GM23338 (cell line): ENCODE measurements around the gene TCP11X2. TPM values are rescaled to one million over a fixed set of nuclear protein-coding genes. Genes with fewer than 3 reads are reported as not detected.
"Not testable (repeated sequence)": the region's sequence is repeated elsewhere in the genome, so short reads cannot be mapped to it uniquely, and the experiment has no call there.

Source experiments
- ATAC-seq: fragments of 200-7000 bp; cut with Tn5 transposase; 3 replicates; pipeline ENCODE4 v1.9.1; 2020
- DNase-seq: peaks from one replicate; pipeline ENCODE4 v3.0.0-alpha.2; 2015; ENCODE audit warnings: low spot score
- H2AFZ ChIP-seq: fragments of 200-600 bp; sonication (generic); 2 replicates; pipeline ENCODE4 v1.8.0; 2016; ENCODE audit warnings: antibody characterized with exemption, mild to moderate bottlenecking, moderate library complexity
- H3F3A ChIP-seq: fragments of 200-600 bp; sonication (generic); replicated peaks from 2 replicates; pipeline ENCODE4 v1.8.0; 2017; ENCODE audit warnings: antibody characterized with exemption, mixed run types, low read depth
- H3K27ac ChIP-seq: fragments of 200-600 bp; sonication (generic); 2 replicates; pipeline ENCODE4 v1.6.1; 2016; ENCODE audit warnings: low read depth
- H3K27me3 ChIP-seq: fragments of 200-600 bp; sonication (generic); 2 replicates; pipeline ENCODE4 v1.8.0; 2016; ENCODE audit warnings: mild to moderate bottlenecking, mixed run types, moderate library complexity; ENCODE audit not compliant: insufficient read depth
- H3K36me3 ChIP-seq: fragments of 200-600 bp; sonication (generic); 2 replicates; pipeline ENCODE4 v1.8.0; 2016; ENCODE audit warnings: mild to moderate bottlenecking; ENCODE audit not compliant: insufficient read depth
- H3K4me1 ChIP-seq: fragments of 200-600 bp; sonication (generic); 2 replicates; pipeline ENCODE4 v1.8.0; 2016; ENCODE audit warnings: mild to moderate bottlenecking, moderate library complexity; ENCODE audit not compliant: insufficient read depth
- H3K4me2 ChIP-seq: fragments of 200-600 bp; sonication (generic); 2 replicates; pipeline ENCODE4 v1.7.1; 2017; ENCODE audit warnings: mixed run types
- H3K4me3 ChIP-seq: fragments of 200-600 bp; sonication (generic); 2 replicates; pipeline ENCODE4 v1.6.1; 2016; ENCODE audit warnings: mixed run types
- H3K79me2 ChIP-seq: fragments of 200-600 bp; sonication (generic); replicated peaks from 2 replicates; pipeline ENCODE4 v1.8.0; 2017; ENCODE audit warnings: mild to moderate bottlenecking; ENCODE audit not compliant: insufficient read depth
- H3K9me2 ChIP-seq: fragments of 200-600 bp; sonication (generic); 2 replicates; pipeline ENCODE4 v1.8.0; 2017; ENCODE audit not compliant: insufficient read depth
- H4K20me1 ChIP-seq: fragments of 200-600 bp; sonication (generic); replicated peaks from 2 replicates; pipeline ENCODE4 v1.8.0; 2017; ENCODE audit warnings: mild to moderate bottlenecking; ENCODE audit not compliant: insufficient read depth
- H3K27ac Mint-ChIP-seq: 2 replicates; pipeline ENCODE4 v1.8.0; 2020; ENCODE audit warnings: inconsistent platforms, mild to moderate bottlenecking, moderate library complexity, mixed read lengths
- H3K27me3 Mint-ChIP-seq: 3 replicates; pipeline ENCODE4 v1.8.0; 2022; ENCODE audit warnings: low read depth, mild to moderate bottlenecking, moderate library complexity, mixed read lengths, inconsistent platforms; ENCODE audit not compliant: insufficient read depth, poor library complexity
- H3K36me3 Mint-ChIP-seq: 3 replicates; pipeline ENCODE4 v1.8.0; 2021; ENCODE audit warnings: low read depth, mild to moderate bottlenecking, inconsistent platforms, moderate library complexity, mixed read lengths
- H3K4me1 Mint-ChIP-seq: 3 replicates; pipeline ENCODE4 v1.8.0; 2020; ENCODE audit warnings: mild to moderate bottlenecking, inconsistent platforms, mixed read lengths
- H3K4me3 Mint-ChIP-seq: 3 replicates; pipeline ENCODE4 v1.8.0; 2021; ENCODE audit warnings: moderate library complexity, mild to moderate bottlenecking, inconsistent platforms, mixed read lengths
- H3K9me3 Mint-ChIP-seq: 3 replicates; pipeline ENCODE4 v1.8.0; 2020; ENCODE audit warnings: moderate library complexity, mild to moderate bottlenecking, inconsistent platforms, mixed read lengths
- CREB1 ChIP-seq: fragments of 250-450 bp; sonication (Bioruptor Pico); IDR thresholded peaks from 2 replicates; pipeline ENCODE4 v1.5.0; 2020; ENCODE audit warnings: low read depth, mild to moderate bottlenecking, moderate library complexity
- EZH2 ChIP-seq: fragments of 200-600 bp; sonication (generic); IDR thresholded peaks from one replicate; pipeline ENCODE4 v1.8.0; 2017; ENCODE audit warnings: antibody characterized with exemption, mild to moderate bottlenecking, low read depth; ENCODE audit not compliant: unreplicated experiment
- EZH2phosphoT487 ChIP-seq: fragments of 200-600 bp; sonication (generic); IDR thresholded peaks from one replicate; pipeline ENCODE4 v1.8.1; 2018; ENCODE audit warnings: antibody characterized with exemption; ENCODE audit not compliant: unreplicated experiment
- JUNB ChIP-seq: IDR thresholded peaks from one replicate; pipeline ENCODE4 v1.6.1; 2016; ENCODE audit warnings: antibody characterized with exemption; ENCODE audit not compliant: unreplicated experiment
- POLR2AphosphoS5 ChIP-seq: IDR thresholded peaks from 2 replicates; pipeline ENCODE4 v1.6.1; 2016; ENCODE audit warnings: antibody characterized with exemption, low read depth
- STAT1 ChIP-seq: IDR thresholded peaks from one replicate; pipeline ENCODE4 v1.6.1; 2016; ENCODE audit warnings: antibody characterized with exemption; ENCODE audit not compliant: unreplicated experiment
- ZNF114 ChIP-seq: fragments of 250-450 bp; sonication (Bioruptor Pico); IDR thresholded peaks from 2 replicates; pipeline ENCODE4 v1.5.0; 2020; ENCODE audit warnings: mild to moderate bottlenecking, moderate library complexity
- ZNF331 ChIP-seq: fragments of 250-450 bp; sonication (Bioruptor Pico); IDR thresholded peaks from 2 replicates; pipeline ENCODE4 v1.5.0; 2020; ENCODE audit warnings: low read depth, mild to moderate bottlenecking, moderate library complexity
- polyA plus RNA-seq: library from polyadenylated mRNA; unstranded; fragments of >200 nt; fragmentation: Nextera tagmentation; extraction: Ambion mirVana; gene quantifications from 2 replicates; pipeline ENCODE4 v1.2.1, GENCODE V29; 2016
- total RNA-seq: library from RNA; depleted of rRNA; stranded (reverse); fragments of >200 nt; shearing (Covaris generic); gene quantifications from 2 replicates; pipeline ENCODE4 v1.2.3, GENCODE V29; 2014
- TF ChIP-seq, protein P1 (sequence below), 2 experiments: fragments of 200-600 bp in 1 of 2; sonication (generic) in 1 of 2; conservative IDR thresholded peaks; 2 replicates each; pipeline versions ENCODE4 v1.5.1 to v1.6.1; 2016 to 2017; ENCODE audit warnings: antibody characterized with exemption in 2 of 2, low read depth in 2 of 2, mild to moderate bottlenecking in 2 of 2, moderate library complexity in 1 of 2
- TF ChIP-seq, protein P2 (sequence below): fragments of 250-450 bp; sonication (Bioruptor Pico); IDR thresholded peaks from 2 replicates; pipeline ENCODE4 v1.5.0; 2020; ENCODE audit warnings: mild to moderate bottlenecking, moderate library complexity
- TF ChIP-seq, protein P3 (sequence below): IDR thresholded peaks from 2 replicates; pipeline ENCODE4 v1.6.1; 2016; ENCODE audit warnings: antibody characterized with exemption

Gene TCP11X2
- total and polyA plus RNA-seq, 2 experiments from 2014 or later, result 0.81 to 1.6 TPM

GRCh38 chrX:102491766-102492165 lies 20.2 kb upstream of the TCP11X2 start:
- Histone ChIP-seq H2AFZ (no peak overlapping the region), H3K4me1 (no peaks in the 10 kb centered on the region), H3K27me3 (no peaks in the 10 kb centered on the region), H3K9me2 (no peaks in the 10 kb centered on the region), H3K4me2 (no peak overlapping the region), H3K4me3 (no peak overlapping the region), H3K79me2 (no peaks in the 10 kb centered on the region), H4K20me1 (no peaks in the 10 kb centered on the region), H3F3A (no peaks in the 10 kb centered on the region), H3K36me3 (no peaks in the 10 kb centered on the region), H3K27ac (no peak overlapping the region)
- Mint-ChIP-seq H3K27ac (no peak overlapping the region), H3K4me3 (no peak overlapping the region), H3K27me3 (no peaks in the 10 kb centered on the region), H3K9me3 (no peaks in the 10 kb centered on the region), H3K4me1 (no peaks in the 10 kb centered on the region), H3K36me3 (no peaks in the 10 kb centered on the region)
- DNase-seq, result no peak
- no peak for TF ChIP-seq ZNF331 (CRISPR knock-in tag)
- TF ChIP-seq EZH2phosphoT487, result no peak
- no peak for TF ChIP-seq EZH2
- TF ChIP-seq JUNB, result no peak
- no peak for TF ChIP-seq ZNF114 (CRISPR knock-in tag)
- TF ChIP-seq CREB1 (CRISPR knock-in tag), result no peak
- TF ChIP-seq, protein P1, sequence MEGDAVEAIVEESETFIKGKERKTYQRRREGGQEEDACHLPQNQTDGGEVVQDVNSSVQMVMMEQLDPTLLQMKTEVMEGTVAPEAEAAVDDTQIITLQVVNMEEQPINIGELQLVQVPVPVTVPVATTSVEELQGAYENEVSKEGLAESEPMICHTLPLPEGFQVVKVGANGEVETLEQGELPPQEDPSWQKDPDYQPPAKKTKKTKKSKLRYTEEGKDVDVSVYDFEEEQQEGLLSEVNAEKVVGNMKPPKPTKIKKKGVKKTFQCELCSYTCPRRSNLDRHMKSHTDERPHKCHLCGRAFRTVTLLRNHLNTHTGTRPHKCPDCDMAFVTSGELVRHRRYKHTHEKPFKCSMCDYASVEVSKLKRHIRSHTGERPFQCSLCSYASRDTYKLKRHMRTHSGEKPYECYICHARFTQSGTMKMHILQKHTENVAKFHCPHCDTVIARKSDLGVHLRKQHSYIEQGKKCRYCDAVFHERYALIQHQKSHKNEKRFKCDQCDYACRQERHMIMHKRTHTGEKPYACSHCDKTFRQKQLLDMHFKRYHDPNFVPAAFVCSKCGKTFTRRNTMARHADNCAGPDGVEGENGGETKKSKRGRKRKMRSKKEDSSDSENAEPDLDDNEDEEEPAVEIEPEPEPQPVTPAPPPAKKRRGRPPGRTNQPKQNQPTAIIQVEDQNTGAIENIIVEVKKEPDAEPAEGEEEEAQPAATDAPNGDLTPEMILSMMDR (conservative IDR thresholded peaks at IDR 0.05; ENCODE audit: low read depth in 2 of 2), result no peak
- TF ChIP-seq, protein P2, sequence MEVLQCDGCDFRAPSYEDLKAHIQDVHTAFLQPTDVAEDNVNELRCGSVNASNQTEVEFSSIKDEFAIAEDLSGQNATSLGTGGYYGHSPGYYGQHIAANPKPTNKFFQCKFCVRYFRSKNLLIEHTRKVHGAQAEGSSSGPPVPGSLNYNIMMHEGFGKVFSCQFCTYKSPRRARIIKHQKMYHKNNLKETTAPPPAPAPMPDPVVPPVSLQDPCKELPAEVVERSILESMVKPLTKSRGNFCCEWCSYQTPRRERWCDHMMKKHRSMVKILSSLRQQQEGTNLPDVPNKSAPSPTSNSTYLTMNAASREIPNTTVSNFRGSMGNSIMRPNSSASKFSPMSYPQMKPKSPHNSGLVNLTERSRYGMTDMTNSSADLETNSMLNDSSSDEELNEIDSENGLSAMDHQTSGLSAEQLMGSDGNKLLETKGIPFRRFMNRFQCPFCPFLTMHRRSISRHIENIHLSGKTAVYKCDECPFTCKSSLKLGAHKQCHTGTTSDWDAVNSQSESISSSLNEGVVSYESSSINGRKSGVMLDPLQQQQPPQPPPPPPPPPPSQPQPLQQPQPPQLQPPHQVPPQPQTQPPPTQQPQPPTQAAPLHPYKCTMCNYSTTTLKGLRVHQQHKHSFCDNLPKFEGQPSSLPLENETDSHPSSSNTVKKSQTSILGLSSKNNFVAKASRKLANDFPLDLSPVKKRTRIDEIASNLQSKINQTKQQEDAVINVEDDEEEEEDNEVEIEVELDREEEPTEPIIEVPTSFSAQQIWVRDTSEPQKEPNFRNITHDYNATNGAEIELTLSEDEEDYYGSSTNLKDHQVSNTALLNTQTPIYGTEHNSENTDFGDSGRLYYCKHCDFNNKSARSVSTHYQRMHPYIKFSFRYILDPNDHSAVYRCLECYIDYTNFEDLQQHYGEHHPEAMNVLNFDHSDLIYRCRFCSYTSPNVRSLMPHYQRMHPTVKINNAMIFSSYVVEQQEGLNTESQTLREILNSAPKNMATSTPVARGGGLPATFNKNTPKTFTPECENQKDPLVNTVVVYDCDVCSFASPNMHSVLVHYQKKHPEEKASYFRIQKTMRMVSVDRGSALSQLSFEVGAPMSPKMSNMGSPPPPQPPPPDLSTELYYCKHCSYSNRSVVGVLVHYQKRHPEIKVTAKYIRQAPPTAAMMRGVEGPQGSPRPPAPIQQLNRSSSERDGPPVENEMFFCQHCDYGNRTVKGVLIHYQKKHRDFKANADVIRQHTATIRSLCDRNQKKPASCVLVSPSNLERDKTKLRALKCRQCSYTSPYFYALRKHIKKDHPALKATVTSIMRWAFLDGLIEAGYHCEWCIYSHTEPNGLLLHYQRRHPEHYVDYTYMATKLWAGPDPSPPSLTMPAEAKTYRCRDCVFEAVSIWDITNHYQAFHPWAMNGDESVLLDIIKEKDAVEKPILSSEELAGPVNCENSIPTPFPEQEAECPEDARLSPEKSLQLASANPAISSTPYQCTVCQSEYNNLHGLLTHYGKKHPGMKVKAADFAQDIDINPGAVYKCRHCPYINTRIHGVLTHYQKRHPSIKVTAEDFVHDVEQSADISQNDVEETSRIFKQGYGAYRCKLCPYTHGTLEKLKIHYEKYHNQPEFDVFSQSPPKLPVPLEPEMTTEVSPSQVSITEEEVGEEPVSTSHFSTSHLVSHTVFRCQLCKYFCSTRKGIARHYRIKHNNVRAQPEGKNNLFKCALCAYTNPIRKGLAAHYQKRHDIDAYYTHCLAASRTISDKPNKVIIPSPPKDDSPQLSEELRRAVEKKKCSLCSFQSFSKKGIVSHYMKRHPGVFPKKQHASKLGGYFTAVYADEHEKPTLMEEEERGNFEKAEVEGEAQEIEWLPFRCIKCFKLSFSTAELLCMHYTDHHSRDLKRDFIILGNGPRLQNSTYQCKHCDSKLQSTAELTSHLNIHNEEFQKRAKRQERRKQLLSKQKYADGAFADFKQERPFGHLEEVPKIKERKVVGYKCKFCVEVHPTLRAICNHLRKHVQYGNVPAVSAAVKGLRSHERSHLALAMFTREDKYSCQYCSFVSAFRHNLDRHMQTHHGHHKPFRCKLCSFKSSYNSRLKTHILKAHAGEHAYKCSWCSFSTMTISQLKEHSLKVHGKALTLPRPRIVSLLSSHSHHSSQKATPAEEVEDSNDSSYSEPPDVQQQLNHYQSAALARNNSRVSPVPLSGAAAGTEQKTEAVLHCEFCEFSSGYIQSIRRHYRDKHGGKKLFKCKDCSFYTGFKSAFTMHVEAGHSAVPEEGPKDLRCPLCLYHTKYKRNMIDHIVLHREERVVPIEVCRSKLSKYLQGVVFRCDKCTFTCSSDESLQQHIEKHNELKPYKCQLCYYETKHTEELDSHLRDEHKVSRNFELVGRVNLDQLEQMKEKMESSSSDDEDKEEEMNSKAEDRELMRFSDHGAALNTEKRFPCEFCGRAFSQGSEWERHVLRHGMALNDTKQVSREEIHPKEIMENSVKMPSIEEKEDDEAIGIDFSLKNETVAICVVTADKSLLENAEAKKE (CRISPR knock-in tag), result no peak
- TF ChIP-seq, protein P3, sequence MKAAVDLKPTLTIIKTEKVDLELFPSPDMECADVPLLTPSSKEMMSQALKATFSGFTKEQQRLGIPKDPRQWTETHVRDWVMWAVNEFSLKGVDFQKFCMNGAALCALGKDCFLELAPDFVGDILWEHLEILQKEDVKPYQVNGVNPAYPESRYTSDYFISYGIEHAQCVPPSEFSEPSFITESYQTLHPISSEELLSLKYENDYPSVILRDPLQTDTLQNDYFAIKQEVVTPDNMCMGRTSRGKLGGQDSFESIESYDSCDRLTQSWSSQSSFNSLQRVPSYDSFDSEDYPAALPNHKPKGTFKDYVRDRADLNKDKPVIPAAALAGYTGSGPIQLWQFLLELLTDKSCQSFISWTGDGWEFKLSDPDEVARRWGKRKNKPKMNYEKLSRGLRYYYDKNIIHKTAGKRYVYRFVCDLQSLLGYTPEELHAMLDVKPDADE, result no peak
- TF ChIP-seq STAT1, result no peak
- TF ChIP-seq POLR2AphosphoS5, result no peak
- ATAC-seq, result no peak

DNA sequence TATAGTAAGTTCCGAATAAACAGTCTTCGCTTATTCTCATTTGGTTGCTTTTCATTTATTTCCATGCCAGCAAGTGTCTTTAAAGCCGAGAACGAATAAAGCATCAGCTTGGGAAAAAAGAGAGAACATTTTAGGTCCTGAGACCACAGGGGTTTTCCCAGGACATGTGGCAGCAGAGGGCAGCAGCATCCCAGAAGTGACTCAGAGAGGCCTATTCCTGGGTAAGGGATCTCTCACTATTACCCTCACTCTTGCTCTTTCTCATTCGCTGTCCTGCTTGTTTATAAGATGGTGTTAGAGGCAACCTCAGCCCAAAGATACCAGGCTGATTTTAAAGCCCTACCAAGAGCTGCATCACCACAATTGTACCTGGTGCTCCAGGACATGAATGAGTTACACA lies 7.2 kb upstream of the TCP11X2 start:
- H3K27ac Mint-ChIP-seq, result not testable (repeated sequence)

More for the DNA sequence above, 7.2 kb upstream of the TCP11X2 start:
- H3K4me3 Mint-ChIP-seq, H3K27ac ChIP-seq, H3K4me3 ChIP-seq, H3K36me3 ChIP-seq, H2AFZ ChIP-seq, H3K4me1 ChIP-seq, H3K4me1 Mint-ChIP-seq, H3K4me2 ChIP-seq, H3K79me2 ChIP-seq, H3F3A ChIP-seq, H3K9me2 ChIP-seq, H4K20me1 ChIP-seq, H3K27me3 ChIP-seq, H3K36me3 Mint-ChIP-seq, DNase-seq, H3K9me3 Mint-ChIP-seq, H3K27me3 Mint-ChIP-seq: not testable (repeated sequence)
- ATAC-seq, result peak; percentile 97
